Measurements from ENCODE around the gene AFM. TPM values are rescaled to one million over a fixed set of nuclear protein-coding genes. Genes with fewer than 3 reads are reported as not detected.

Gene AFM
- total and polyA plus RNA-seq, 2 donors (not counting 1 experiment from before 2014, with no cell fraction given) = not detected

DNA sequence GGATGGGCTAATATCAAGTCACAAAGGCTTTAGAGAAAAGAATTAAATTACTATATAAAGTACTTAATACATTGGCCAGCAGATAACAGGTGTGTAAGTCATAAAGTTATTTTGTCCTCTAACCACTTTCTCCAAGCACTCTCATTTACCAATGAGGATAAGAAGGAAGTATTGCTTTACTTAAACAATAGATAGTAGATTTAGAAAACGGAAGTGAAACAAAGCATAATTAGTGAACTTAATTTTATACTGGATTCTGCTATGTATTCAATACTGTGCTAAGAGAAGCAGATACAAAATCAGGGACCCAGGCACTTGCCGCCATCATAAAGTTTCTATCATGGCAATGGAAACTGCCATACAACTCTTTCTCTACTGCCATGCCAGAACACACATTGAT lies 24.0 kb downstream of the AFM start:
- H3K27me3 ChIP-seq (ENCODE audit: control insufficient read depth, insufficient read depth, low read length) = no peaks in the 10 kb centered on the region
- no peak overlapping the region for H3K4me3 ChIP-seq (replicated peaks in 1 of 4; ENCODE audit: control extremely low read depth in 1 of 4, insufficient read depth in 1 of 4, low read depth in 3 of 4, low read length in 4 of 4)
- H3K79me2 ChIP-seq (ENCODE audit: control insufficient read depth, insufficient read depth, low read length) = no peaks in the 10 kb centered on the region
- H3K36me3 ChIP-seq (ENCODE audit: control insufficient read depth, insufficient read depth, low read length) = no peaks in the 10 kb centered on the region
- H2AFZ ChIP-seq (ENCODE audit: low read length) = no peak overlapping the region
- no peak overlapping the region for H3K4me2 ChIP-seq (ENCODE audit: extremely low read depth, insufficient read depth, low read length)
- TF ChIP-seq EZH2 (IDR thresholded peaks at IDR 0.05; ENCODE audit: low read length, missing control alignments) = no peak
- TF ChIP-seq, protein P1, sequence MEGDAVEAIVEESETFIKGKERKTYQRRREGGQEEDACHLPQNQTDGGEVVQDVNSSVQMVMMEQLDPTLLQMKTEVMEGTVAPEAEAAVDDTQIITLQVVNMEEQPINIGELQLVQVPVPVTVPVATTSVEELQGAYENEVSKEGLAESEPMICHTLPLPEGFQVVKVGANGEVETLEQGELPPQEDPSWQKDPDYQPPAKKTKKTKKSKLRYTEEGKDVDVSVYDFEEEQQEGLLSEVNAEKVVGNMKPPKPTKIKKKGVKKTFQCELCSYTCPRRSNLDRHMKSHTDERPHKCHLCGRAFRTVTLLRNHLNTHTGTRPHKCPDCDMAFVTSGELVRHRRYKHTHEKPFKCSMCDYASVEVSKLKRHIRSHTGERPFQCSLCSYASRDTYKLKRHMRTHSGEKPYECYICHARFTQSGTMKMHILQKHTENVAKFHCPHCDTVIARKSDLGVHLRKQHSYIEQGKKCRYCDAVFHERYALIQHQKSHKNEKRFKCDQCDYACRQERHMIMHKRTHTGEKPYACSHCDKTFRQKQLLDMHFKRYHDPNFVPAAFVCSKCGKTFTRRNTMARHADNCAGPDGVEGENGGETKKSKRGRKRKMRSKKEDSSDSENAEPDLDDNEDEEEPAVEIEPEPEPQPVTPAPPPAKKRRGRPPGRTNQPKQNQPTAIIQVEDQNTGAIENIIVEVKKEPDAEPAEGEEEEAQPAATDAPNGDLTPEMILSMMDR (conservative IDR thresholded peaks at IDR 0.05 in 1 of 2, IDR thresholded peaks at IDR 0.05 in 1 of 2; ENCODE audit: low read depth in 1 of 2, low read length in 2 of 2) = no peak
- no peak for DNase-seq (ENCODE audit: low read depth in 2 of 2)
- no peak overlapping the region for H3K9ac ChIP-seq (ENCODE audit: insufficient read depth, low read length)
- no peaks in the 10 kb centered on the region for H3K9me3 ChIP-seq (ENCODE audit: control insufficient read depth, insufficient read depth, low read depth, low read length)
- H3K4me1 ChIP-seq (ENCODE audit: control insufficient read depth, extremely low read depth, insufficient read depth, low read length) = no peaks in the 10 kb centered on the region
- H4K20me1 ChIP-seq (ENCODE audit: control insufficient read depth, extremely low read depth, insufficient read depth, low read length) = no peaks in the 10 kb centered on the region
- H3K27ac ChIP-seq (ENCODE audit: insufficient read depth, low read length) = no peak overlapping the region

DNA sequence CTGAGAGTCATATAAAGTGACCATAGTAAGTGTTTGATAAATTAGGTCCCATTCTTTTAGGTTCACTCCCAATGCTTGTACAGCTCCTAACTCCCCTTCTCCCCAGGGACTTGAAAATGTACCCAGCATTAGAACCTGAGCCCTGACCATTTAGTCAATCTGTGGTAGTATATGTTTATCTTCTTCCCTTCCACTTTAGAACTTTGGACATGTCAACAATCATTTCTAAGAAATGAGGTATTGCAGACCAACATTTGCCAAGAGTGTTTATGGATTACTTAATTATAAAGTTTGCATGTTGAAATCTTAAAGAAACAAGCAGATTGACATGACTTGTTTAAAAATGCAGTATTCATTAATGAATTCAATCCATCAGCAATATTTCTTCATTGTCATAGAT lies 26.0 kb downstream of the AFM start:
- no peaks in the 10 kb centered on the region for H3K9me3 ChIP-seq (ENCODE audit: control insufficient read depth, insufficient read depth, low read depth, low read length)
- DNase-seq (ENCODE audit: low read depth in 2 of 2) = no peak
- no peaks in the 10 kb centered on the region for H3K27me3 ChIP-seq (ENCODE audit: control insufficient read depth, insufficient read depth, low read length)
- H3K4me1 ChIP-seq (ENCODE audit: control insufficient read depth, extremely low read depth, insufficient read depth, low read length) = no peaks in the 10 kb centered on the region
- H4K20me1 ChIP-seq (ENCODE audit: control insufficient read depth, extremely low read depth, insufficient read depth, low read length) = no peaks in the 10 kb centered on the region
- H2AFZ ChIP-seq (ENCODE audit: low read length) = no peak overlapping the region
- H3K4me2 ChIP-seq (ENCODE audit: extremely low read depth, insufficient read depth, low read length) = no peak overlapping the region
- no peaks in the 10 kb centered on the region for H3K36me3 ChIP-seq (ENCODE audit: control insufficient read depth, insufficient read depth, low read length)
- no peaks in the 10 kb centered on the region for H3K79me2 ChIP-seq (ENCODE audit: control insufficient read depth, insufficient read depth, low read length)
- no peak overlapping the region for H3K4me3 ChIP-seq (replicated peaks in 1 of 4; ENCODE audit: control extremely low read depth in 1 of 4, insufficient read depth in 1 of 4, low read depth in 3 of 4, low read length in 4 of 4)
- H3K9ac ChIP-seq (ENCODE audit: insufficient read depth, low read length) = no peak overlapping the region
- no peak overlapping the region for H3K27ac ChIP-seq (ENCODE audit: insufficient read depth, low read length)
- TF ChIP-seq, protein P1 (conservative IDR thresholded peaks at IDR 0.05 in 1 of 2, IDR thresholded peaks at IDR 0.05 in 1 of 2; ENCODE audit: low read depth in 1 of 2, low read length in 2 of 2) = no peak
- TF ChIP-seq EZH2 (IDR thresholded peaks at IDR 0.05; ENCODE audit: low read length, missing control alignments) = no peak

DNA sequence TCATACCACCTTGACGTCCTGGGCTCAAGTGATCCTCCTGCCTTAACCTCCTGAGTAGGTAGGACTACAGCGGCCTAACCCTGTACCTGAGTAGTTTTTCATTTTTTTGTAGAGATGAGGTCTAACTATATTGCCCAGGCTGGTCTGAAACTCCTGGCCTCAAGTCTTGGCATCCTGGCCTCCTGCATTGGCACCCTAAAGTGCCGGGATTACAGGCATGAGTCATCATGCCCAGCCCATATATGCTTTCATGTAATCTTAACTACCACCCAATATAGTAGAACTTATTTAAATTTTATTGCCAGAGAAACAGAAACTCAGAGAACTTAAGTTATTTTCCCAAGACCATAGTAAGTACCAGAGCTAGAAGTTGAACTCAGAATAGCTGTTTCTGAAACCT lies 27.1 kb downstream of the AFM start:
- TF ChIP-seq, protein P1 (conservative IDR thresholded peaks at IDR 0.05 in 1 of 2, IDR thresholded peaks at IDR 0.05 in 1 of 2; ENCODE audit: low read depth in 1 of 2, low read length in 2 of 2) = no peak
- TF ChIP-seq EZH2 (IDR thresholded peaks at IDR 0.05; ENCODE audit: low read length, missing control alignments) = no peak

More for the DNA sequence above, 27.1 kb downstream of the AFM start:
- Histone ChIP-seq H3K9me3 (ENCODE audit: control insufficient read depth, insufficient read depth, low read depth, low read length) (no peaks in the 10 kb centered on the region), H3K4me2 (ENCODE audit: extremely low read depth, insufficient read depth, low read length) (no peak overlapping the region), H3K4me1 (ENCODE audit: control insufficient read depth, extremely low read depth, insufficient read depth, low read length) (no peaks in the 10 kb centered on the region), H3K4me3 (replicated peaks in 1 of 4; ENCODE audit: control extremely low read depth in 1 of 4, insufficient read depth in 1 of 4, low read depth in 3 of 4, low read length in 4 of 4) (no peak overlapping the region), H3K79me2 (ENCODE audit: control insufficient read depth, insufficient read depth, low read length) (no peaks in the 10 kb centered on the region), H3K27ac (ENCODE audit: insufficient read depth, low read length) (no peak overlapping the region), H2AFZ (ENCODE audit: low read length) (no peak overlapping the region), H4K20me1 (ENCODE audit: control insufficient read depth, extremely low read depth, insufficient read depth, low read length) (no peaks in the 10 kb centered on the region), H3K36me3 (ENCODE audit: control insufficient read depth, insufficient read depth, low read length) (no peaks in the 10 kb centered on the region), H3K9ac (ENCODE audit: insufficient read depth, low read length) (no peak overlapping the region), H3K27me3 (ENCODE audit: control insufficient read depth, insufficient read depth, low read length) (no peaks in the 10 kb centered on the region)
- DNase-seq (ENCODE audit: low read depth in 2 of 2) = no peak
